ENCODE results near the gene FRMD4A. TPM values are rescaled to one million over a fixed set of nuclear protein-coding genes. Genes with fewer than 3 reads are reported as not detected.

Gene FRMD4A
- total and polyA plus RNA-seq, 7 donors: 3.0 to 27.8 (median 14.4) TPM

DNA sequence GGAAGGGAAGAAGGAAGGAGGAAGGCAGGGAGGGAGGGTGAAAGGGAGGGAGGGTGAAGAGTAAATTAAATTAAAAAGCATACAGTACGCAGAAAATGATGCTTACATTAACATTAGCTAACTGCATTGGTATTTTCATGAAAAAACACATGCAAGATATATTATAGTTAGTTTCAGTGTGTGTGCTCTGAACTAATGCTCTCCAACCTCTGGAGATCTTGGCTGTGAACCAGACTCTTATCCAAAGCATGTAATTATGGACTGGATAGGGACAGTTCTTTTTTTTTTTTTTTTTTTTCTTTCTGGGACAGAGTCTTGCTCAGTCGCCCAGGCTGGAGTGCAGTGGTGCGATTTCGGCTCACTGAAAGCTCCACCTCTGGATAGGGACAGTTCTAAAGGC lies 357.0 kb downstream of the FRMD4A start:
- 79 to 84% methylated on average over 4 of the region's 4 CpGs for WGBS, 2 donors
- Histone ChIP-seq H3K36me3 (no peaks in the 10 kb centered on the region), H3K9me3 (no peaks in the 10 kb centered on the region), H3K27me3 (no peaks in the 10 kb centered on the region), H3K27ac (no peak overlapping the region), H3K4me3 (no peak overlapping the region), H3K4me1 (peaks cover 0 to 23% (median 0%) of the 10 kb centered on the region in 4 donors)
- intact Hi-C loops (cut with DNase I): no loop called here
- no peak for TF ChIP-seq POLR2A (IDR thresholded peaks at IDR 0.05)
- TF ChIP-seq, protein P1, sequence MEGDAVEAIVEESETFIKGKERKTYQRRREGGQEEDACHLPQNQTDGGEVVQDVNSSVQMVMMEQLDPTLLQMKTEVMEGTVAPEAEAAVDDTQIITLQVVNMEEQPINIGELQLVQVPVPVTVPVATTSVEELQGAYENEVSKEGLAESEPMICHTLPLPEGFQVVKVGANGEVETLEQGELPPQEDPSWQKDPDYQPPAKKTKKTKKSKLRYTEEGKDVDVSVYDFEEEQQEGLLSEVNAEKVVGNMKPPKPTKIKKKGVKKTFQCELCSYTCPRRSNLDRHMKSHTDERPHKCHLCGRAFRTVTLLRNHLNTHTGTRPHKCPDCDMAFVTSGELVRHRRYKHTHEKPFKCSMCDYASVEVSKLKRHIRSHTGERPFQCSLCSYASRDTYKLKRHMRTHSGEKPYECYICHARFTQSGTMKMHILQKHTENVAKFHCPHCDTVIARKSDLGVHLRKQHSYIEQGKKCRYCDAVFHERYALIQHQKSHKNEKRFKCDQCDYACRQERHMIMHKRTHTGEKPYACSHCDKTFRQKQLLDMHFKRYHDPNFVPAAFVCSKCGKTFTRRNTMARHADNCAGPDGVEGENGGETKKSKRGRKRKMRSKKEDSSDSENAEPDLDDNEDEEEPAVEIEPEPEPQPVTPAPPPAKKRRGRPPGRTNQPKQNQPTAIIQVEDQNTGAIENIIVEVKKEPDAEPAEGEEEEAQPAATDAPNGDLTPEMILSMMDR (IDR thresholded peaks at IDR 0.05): no peak
- no peak for TF ChIP-seq POLR2AphosphoS5 (IDR thresholded peaks at IDR 0.05)
- no peak for TF ChIP-seq EP300 (IDR thresholded peaks at IDR 0.05)
- DNase-seq: no peak

DNA sequence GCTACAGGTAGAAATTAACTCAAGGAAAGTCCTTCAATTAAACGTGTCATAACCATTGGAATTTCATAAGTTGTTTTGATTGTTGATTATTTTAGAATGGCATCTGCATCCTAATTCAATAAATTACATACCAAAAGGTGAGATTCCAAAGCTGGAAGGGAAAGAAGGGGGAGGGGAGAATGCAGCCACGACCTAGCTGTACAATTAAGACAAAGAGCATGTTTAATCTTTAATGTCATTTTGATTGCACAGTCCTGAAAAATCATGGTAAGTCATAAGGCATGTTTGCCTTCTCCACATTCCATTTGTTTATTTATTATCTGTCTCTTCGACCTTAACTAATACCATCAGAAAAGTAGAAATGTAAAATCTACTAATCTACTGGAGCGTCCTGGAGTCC lies 358.1 kb downstream of the FRMD4A start:
- H3K4me1 ChIP-seq: peaks cover 0 to 23% (median 0%) of the 10 kb centered on the region in 4 donors
- no peaks in the 10 kb centered on the region for H3K27me3 ChIP-seq
- no peaks in the 10 kb centered on the region for H3K9me3 ChIP-seq
- H3K36me3 ChIP-seq: no peaks in the 10 kb centered on the region
- WGBS, 2 donors: 35 to 46% methylated on average over 4 of the region's 4 CpGs
- no peak overlapping the region for H3K4me3 ChIP-seq
- no peak overlapping the region for H3K27ac ChIP-seq
- TF ChIP-seq POLR2AphosphoS5 (IDR thresholded peaks at IDR 0.05) (no peak), EP300 (IDR thresholded peaks at IDR 0.05) (no peak), POLR2A (IDR thresholded peaks at IDR 0.05) (no peak)
- TF ChIP-seq, protein P1 (IDR thresholded peaks at IDR 0.05): no peak
- no peak for DNase-seq
- intact Hi-C loops (cut with DNase I): no loop called here

DNA sequence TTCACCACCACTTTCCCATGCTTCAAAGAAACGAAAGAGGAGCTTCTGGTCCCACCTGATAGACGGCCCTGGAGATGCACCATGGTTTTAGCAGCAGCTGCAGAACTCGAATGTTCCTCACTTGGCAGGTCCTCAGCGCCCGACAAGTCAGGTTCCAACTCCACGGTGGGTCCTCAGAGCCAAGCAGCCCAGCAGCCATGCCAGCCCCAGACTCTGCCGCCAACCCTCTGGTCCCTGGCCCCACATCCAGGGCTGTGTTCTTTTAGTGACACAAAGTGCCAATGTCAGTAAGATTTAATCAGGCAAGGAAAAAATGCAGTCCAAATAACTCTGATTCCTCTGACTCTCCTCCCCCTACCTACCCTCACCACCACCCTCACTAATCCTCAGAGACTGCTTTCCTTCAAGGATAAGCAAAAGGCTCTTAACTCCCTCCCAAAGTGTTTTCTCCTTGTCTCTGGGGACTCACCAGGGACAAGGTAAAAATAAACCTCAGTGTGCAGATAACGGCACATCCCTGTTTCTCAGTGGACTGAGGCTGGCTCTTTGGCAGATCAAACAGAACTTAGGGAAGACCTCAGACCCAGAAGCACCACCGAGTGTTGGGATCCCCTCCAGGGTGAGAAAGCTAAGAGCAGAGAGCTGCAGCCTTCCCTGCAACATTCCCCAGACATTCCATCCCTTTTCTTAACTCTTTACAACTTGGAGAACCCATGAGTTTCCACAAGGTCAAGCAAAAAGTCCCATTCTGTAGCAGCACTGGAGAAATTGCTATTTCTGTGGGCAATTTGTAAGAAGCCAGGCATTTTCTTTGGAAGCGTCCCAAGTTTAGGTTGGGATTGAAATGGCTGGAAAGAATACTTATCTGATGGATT lies 358.9 kb downstream of the FRMD4A start:
- no peak for DNase-seq
- Histone ChIP-seq H3K27ac (no peak overlapping the region), H3K4me3 (no peak overlapping the region), H3K4me1 (peaks cover 0 to 23% (median 0%) of the 10 kb centered on the region in 4 donors), H3K9me3 (no peaks in the 10 kb centered on the region), H3K27me3 (no peaks in the 10 kb centered on the region), H3K36me3 (no peaks in the 10 kb centered on the region)
- TF ChIP-seq POLR2AphosphoS5 (IDR thresholded peaks at IDR 0.05): no peak
- no peak for TF ChIP-seq POLR2A (IDR thresholded peaks at IDR 0.05)
- TF ChIP-seq, protein P1 (IDR thresholded peaks at IDR 0.05): no peak
- TF ChIP-seq EP300 (IDR thresholded peaks at IDR 0.05): no peak
- 68 to 73% methylated on average over 10 of the region's 10 CpGs for WGBS, 2 donors
- intact Hi-C loops (cut with DNase I): no loop called here

DNA sequence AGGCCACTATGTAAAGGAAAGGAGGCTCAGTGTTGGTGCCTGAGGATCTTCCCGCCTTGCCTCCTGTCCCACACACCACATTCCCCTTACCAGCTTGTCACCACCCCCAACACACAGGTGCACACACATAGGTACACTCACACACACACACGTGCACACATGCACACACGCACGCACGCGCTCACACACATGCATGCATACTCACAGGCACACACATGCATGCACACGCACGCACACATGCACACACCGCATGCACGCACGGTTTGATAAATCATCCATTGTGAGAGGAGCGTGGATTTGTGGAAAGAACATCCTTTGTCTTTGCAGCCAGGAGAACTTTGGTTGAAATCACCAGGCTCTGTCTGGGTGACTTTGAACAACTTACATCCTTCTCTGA lies 359.8 kb downstream of the FRMD4A start:
- WGBS, 2 donors: 94 to 96% methylated on average over 12 of the region's 12 CpGs
- no peaks in the 10 kb centered on the region for H3K36me3 ChIP-seq
- no peak overlapping the region for H3K27ac ChIP-seq
- no peaks in the 10 kb centered on the region for H3K27me3 ChIP-seq
- H3K4me1 ChIP-seq: peaks cover 0 to 23% (median 0%) of the 10 kb centered on the region in 4 donors
- no peak overlapping the region for H3K4me3 ChIP-seq
- no peaks in the 10 kb centered on the region for H3K9me3 ChIP-seq
- DNase-seq: no peak
- no peak for TF ChIP-seq POLR2AphosphoS5 (IDR thresholded peaks at IDR 0.05)
- TF ChIP-seq EP300 (IDR thresholded peaks at IDR 0.05): no peak
- no peak for TF ChIP-seq POLR2A (IDR thresholded peaks at IDR 0.05)
- TF ChIP-seq, protein P1 (IDR thresholded peaks at IDR 0.05): no peak
- intact Hi-C loops (cut with DNase I): no loop called here
